Stimulated activated naive B cell treated with anti-CD40 and anti-IgM and Interleukin-4, amounts not matched to agents 10 μg/mL and 1 μg/mL and 100 μg/mL, for 72 hours (primary cell): Measurements from ENCODE around the gene ODR4.
"Not testable (repeated sequence)": the region's sequence is repeated elsewhere in the genome, so short reads cannot be mapped to it uniquely, and the experiment has no call there.

Experiments used
- ATAC-seq, 2 donors: fragments of 150-1000 bp; cut with Tn5 transposase; replicated peaks; 2 replicates each; pipeline ENCODE4 v1.10.0; 2021; ENCODE audit warnings: moderate library complexity in 1 of 2
- DNase-seq: peaks from one replicate; pipeline ENCODE4 v3.0.0; 2021
- H3K27ac Mint-ChIP-seq: one replicate; pipeline ENCODE4 v1.8.0; 2022; ENCODE audit warnings: mild to moderate bottlenecking, mixed read lengths
- H3K27me3 Mint-ChIP-seq, 2 donors: one replicate each; pipeline ENCODE4 v1.8.0; 2022; ENCODE audit warnings: mixed read lengths in 2 of 2
- H3K36me3 Mint-ChIP-seq, 2 donors: one replicate each; pipeline ENCODE4 v1.8.0; 2022; ENCODE audit warnings: mixed read lengths in 2 of 2, mild to moderate bottlenecking in 1 of 2
- H3K4me1 Mint-ChIP-seq, 2 donors: one replicate each; pipeline ENCODE4 v1.8.0; 2022; ENCODE audit warnings: mixed read lengths in 2 of 2, mild to moderate bottlenecking in 1 of 2
- H3K4me3 Mint-ChIP-seq, 2 donors: one replicate each; pipeline ENCODE4 v1.8.0; 2022; ENCODE audit warnings: mild to moderate bottlenecking in 2 of 2, mixed read lengths in 2 of 2, moderate library complexity in 1 of 2
- H3K9me3 Mint-ChIP-seq, 2 donors: one replicate each; pipeline ENCODE4 v1.8.0; 2022; ENCODE audit warnings: mixed read lengths in 2 of 2, mild to moderate bottlenecking in 1 of 2

The ODR4 gene

DNA sequence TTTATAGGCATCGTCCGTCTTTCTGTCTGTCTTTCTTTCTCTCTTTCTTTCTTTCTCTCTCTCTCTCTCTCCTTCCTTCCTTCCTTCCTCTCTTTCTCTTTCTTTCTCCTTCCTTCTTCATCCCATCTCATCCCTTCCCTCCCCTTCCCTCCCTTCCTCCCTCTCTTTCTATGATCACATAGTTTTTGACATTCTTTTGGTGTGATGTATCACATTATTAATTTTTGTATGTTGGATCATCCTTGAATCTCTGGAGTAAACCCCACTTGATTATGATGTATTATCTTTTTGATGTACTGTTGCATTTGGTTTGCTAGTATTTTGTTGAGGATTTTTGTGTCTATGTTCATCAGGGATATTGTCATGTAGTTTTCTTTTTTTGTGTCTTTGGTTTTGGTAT lies 25.8 kb downstream of the ODR4 start:
- H3K4me3 Mint-ChIP-seq, H3K27me3 Mint-ChIP-seq, DNase-seq, H3K4me1 Mint-ChIP-seq, H3K27ac Mint-ChIP-seq, H3K9me3 Mint-ChIP-seq, ATAC-seq: not testable (repeated sequence)
- peaks cover 17 to 26% of the 10 kb centered on the region in 2 donors for H3K36me3 Mint-ChIP-seq

DNA sequence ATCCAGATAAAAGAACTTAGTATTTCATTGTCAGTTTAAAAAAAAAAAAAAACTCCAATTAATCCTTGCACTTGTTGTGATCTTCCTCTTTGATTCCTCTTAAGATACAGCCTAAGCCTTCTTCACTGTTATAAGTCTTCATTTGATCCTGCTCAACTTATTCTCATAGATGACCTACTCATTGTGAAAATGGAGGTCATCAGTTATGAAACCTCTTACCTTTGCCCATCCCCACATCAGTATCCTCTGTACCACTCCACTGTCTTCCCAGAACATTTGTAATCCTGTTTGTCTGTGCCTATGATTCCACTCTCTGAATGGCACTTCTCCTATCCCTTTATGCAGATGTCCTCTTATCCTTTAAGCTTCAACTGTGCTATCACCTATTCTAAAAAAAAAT lies 28.0 kb downstream of the ODR4 start:
- Mint-ChIP-seq H3K4me3 (no peak overlapping the region), H3K27ac (no peak overlapping the region), H3K36me3 (peaks cover 23 to 37% of the 10 kb centered on the region in 2 donors), H3K27me3 (no peaks in the 10 kb centered on the region), H3K4me1 (no peaks in the 10 kb centered on the region), H3K9me3 (no peaks in the 10 kb centered on the region)
- no peak for DNase-seq
- no peak for ATAC-seq

DNA sequence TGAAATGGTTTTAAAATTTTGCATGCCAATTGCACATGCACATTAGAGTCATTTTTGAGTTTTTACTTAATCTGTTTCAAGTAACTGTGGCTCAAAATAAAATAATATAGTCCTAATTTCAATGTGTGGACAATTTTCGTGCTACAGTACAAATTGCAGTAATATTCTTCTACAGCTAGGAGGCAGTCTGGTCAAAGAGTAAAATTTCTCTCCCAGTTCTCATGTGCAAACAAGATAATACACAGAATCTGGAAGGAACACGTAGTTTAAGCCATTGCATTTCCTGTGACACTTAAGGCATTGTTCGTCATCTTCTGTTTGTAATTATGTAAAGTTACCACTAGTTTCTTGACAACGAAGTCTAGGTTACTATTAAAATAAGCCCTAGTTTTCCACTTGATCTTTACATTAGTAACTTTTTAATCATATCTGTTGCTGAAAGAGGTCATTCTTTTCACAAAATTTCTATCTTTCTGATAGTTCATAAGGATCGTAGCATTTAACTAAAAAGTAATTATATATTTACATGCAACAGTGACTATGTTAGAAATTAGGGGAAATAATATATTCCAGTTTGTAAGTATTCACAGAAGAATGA lies 28.9 kb downstream of the ODR4 start:
- H3K36me3 Mint-ChIP-seq: peaks cover 23 to 37% of the 10 kb centered on the region in 2 donors
- ATAC-seq (peak in 1 of 2 donors; percentile 16), DNase-seq (no peak)
- H3K4me3 Mint-ChIP-seq: no peak overlapping the region
- H3K9me3 Mint-ChIP-seq: no peaks in the 10 kb centered on the region
- H3K27ac Mint-ChIP-seq: no peak overlapping the region
- H3K4me1 Mint-ChIP-seq: no peaks in the 10 kb centered on the region
- H3K27me3 Mint-ChIP-seq: no peaks in the 10 kb centered on the region

DNA sequence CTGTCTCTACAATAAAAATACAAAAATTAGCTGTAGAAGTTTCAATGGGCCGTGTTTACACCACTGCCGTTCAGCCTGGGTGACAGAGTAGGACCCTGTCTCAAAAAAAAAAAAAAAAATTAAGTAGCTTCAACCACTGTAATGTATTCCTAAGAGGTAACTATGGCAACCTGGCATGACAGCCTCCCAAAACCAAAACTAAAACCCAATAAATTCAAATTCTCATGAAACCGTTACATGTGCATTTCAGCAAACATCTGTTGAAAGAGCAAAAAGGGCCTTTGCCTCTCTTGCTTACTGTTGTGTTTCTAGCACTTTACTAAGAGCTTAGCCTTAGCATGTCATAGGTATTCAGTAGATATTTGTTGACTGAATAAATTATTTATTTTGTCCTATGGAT lies 33.5 kb downstream of the ODR4 start:
- no peak overlapping the region for H3K4me3 Mint-ChIP-seq
- no peaks in the 10 kb centered on the region for H3K9me3 Mint-ChIP-seq
- DNase-seq (no peak), ATAC-seq (no peak)
- no peaks in the 10 kb centered on the region for H3K4me1 Mint-ChIP-seq
- H3K27me3 Mint-ChIP-seq: no peaks in the 10 kb centered on the region
- no peak overlapping the region for H3K27ac Mint-ChIP-seq
- H3K36me3 Mint-ChIP-seq: peaks cover 10 to 15% of the 10 kb centered on the region in 2 donors

DNA sequence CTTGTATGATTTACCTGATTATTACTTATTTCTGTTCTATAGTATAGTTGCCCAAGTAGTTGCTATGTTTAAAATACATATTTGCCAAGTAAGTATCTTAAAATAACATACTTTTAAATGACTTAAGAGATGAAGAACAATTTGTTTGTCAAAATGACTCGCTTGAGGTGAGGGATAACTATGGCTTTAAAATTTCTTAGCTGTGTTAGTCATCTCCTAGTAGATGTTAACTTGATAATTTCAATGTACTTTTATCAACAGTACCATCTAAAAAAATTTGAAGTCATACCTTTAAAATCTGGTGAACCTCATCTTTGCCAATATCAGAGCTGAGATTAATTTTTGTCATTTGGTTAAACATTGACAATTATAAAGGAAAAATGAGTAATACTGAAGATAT lies 37.7 kb downstream of the ODR4 start:
- H3K36me3 Mint-ChIP-seq: peaks cover 3 to 4% of the 10 kb centered on the region in 2 donors
- H3K9me3 Mint-ChIP-seq: no peaks in the 10 kb centered on the region
- no peak for DNase-seq
- H3K27me3 Mint-ChIP-seq: no peaks in the 10 kb centered on the region
- no peaks in the 10 kb centered on the region for H3K4me1 Mint-ChIP-seq
- H3K27ac Mint-ChIP-seq: no peak overlapping the region
- ATAC-seq: no peak
- no peak overlapping the region for H3K4me3 Mint-ChIP-seq

DNA sequence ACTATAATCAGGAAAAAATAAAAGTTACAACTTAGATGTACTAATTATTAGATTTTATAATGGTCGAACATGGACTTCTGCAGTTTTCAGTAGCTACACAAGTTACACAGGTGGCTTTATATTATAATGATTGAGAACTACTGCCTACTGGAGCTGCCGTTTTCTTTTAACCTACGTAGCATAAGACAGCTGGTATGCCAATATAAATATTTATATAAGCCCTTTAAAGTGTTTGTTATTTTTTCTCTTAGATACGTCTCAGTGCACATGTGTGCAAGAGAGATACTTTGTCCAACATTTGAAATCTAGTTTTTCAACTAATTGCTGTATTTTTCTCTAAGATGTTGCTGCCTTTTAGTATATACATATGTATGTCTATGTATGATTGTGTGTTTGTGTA lies 42.9 kb downstream of the ODR4 start:
- Mint-ChIP-seq H3K27me3 (no peaks in the 10 kb centered on the region), H3K27ac (no peak overlapping the region), H3K36me3 (peaks cover 14 to 29% of the 10 kb centered on the region in 2 donors), H3K4me1 (no peaks in the 10 kb centered on the region), H3K4me3 (no peak overlapping the region), H3K9me3 (no peaks in the 10 kb centered on the region)
- no peak for ATAC-seq
- DNase-seq: no peak

DNA sequence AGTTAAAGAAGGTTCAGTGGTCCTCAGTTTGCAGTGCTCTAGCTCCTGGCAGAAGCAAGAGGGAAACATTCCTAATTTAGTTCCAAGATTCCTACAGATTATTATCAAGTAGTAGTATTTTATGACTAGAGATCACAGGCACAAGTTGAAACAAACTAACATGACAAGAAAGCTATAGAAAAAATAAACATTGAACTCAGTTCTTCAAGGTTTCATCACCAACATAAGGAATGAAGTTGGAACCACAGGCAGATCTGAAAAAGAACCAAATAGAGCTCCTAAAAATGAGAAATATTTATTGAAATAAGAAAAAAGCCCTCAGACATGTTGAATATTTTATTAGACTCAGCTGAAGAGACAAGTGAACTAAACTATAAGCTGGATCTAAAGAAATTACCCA lies 44.7 kb downstream of the ODR4 start:
- peaks cover 13 to 28% of the 10 kb centered on the region in 2 donors for H3K36me3 Mint-ChIP-seq
- ATAC-seq (no peak), DNase-seq (no peak)
- H3K27ac Mint-ChIP-seq: no peak overlapping the region
- H3K9me3 Mint-ChIP-seq: no peaks in the 10 kb centered on the region
- H3K4me1 Mint-ChIP-seq: no peaks in the 10 kb centered on the region
- no peak overlapping the region for H3K4me3 Mint-ChIP-seq
- H3K27me3 Mint-ChIP-seq: no peaks in the 10 kb centered on the region

DNA sequence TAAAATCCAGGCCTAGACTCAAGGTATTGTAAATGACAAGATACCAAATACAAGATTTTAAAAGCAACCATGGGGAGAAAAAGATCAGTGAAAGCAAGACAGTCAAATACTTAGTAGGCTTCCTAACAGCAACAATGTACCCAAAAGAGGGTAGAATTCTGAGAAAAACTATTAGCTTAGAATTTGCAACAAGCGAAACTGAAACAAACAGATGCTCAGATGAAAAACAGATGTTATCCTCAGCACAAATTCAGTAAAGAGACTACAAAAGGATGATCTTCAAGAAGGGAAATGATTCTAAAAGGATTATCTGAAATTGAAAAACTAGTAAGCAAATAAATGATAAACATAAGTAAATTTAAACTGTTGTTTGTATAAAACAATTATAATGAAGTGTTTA lies 45.3 kb downstream of the ODR4 start:
- no peak overlapping the region for H3K27ac Mint-ChIP-seq
- H3K27me3 Mint-ChIP-seq: no peaks in the 10 kb centered on the region
- no peaks in the 10 kb centered on the region for H3K9me3 Mint-ChIP-seq
- H3K4me1 Mint-ChIP-seq: no peaks in the 10 kb centered on the region
- no peak for ATAC-seq
- DNase-seq: no peak
- H3K4me3 Mint-ChIP-seq: no peak overlapping the region
- H3K36me3 Mint-ChIP-seq: peaks cover 11 to 25% of the 10 kb centered on the region in 2 donors

DNA sequence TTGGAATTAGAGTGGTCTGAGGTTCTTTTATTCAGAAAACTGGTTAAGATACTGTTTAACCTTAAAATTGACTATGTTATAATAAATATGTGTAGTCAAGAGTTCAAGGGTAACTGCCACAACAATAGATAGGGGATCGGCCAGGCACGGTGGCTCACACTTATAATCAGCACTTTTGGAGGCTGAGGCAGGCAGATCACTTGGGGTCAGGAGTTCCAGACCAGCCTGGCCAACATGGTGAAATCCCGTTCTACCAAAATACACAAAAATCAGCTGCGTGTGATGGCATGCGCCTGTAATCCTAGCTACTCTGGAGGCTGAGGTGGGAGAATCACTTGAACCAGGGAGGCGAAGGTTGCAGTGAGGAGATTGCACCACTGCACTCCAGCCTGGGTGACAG lies 45.8 kb downstream of the ODR4 start:
- Mint-ChIP-seq H3K27me3 (no peaks in the 10 kb centered on the region), H3K9me3 (no peaks in the 10 kb centered on the region), H3K36me3 (peaks cover 11 to 29% of the 10 kb centered on the region in 2 donors), H3K4me1 (no peaks in the 10 kb centered on the region), H3K4me3 (no peak overlapping the region), H3K27ac (no peak overlapping the region)
- ATAC-seq: no peak
- no peak for DNase-seq

DNA sequence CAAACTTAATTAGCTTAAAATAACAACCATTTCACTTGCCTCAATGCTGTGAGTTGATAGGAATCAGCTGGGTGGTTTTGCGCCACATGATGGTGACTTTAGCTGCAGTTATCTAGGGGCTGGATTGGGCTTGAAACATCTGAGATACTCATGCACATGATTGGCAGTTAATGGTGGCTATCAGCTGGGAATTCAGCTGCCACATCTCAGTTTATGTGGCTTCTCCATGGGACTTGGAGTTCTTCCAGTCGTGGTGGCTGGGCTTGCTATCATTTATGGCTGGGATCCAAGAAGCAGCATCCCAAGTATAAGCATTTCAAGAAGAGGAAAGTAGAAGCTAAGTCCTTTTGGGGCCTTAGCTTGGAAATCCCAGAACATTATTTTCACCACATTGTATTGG lies 48.9 kb downstream of the ODR4 start:
- H3K27ac Mint-ChIP-seq: no peak overlapping the region
- peaks cover 6 to 21% of the 10 kb centered on the region in 2 donors for H3K36me3 Mint-ChIP-seq
- H3K27me3 Mint-ChIP-seq: no peaks in the 10 kb centered on the region
- no peaks in the 10 kb centered on the region for H3K4me1 Mint-ChIP-seq
- ATAC-seq (no peak), DNase-seq (no peak)
- H3K4me3 Mint-ChIP-seq: no peak overlapping the region
- H3K9me3 Mint-ChIP-seq: no peaks in the 10 kb centered on the region

DNA sequence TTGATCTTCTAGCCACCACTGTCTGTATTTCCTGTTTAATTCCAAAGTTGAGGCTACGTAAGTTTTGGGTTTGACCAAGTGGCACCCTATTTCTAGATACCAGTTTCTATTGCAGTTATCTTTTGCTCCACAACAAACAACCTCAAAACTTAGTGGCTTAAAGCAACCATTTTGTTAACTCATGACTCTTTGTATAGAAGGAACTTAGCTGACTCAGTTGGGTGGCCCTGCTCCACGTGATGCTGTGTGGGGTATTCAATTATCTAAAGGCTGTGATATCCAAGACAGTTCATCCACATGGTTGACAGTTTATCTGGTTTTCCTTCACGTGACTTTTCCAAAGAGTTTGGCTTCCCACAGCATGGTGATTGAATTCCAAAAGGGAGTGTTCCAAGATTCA lies 50.5 kb downstream of the ODR4 start:
- ATAC-seq (no peak), DNase-seq (no peak)
- no peaks in the 10 kb centered on the region for H3K9me3 Mint-ChIP-seq
- no peaks in the 10 kb centered on the region for H3K27me3 Mint-ChIP-seq
- no peaks in the 10 kb centered on the region for H3K4me1 Mint-ChIP-seq
- H3K27ac Mint-ChIP-seq: no peak overlapping the region
- peaks cover 0 to 10% of the 10 kb centered on the region in 2 donors for H3K36me3 Mint-ChIP-seq
- H3K4me3 Mint-ChIP-seq: no peak overlapping the region

DNA sequence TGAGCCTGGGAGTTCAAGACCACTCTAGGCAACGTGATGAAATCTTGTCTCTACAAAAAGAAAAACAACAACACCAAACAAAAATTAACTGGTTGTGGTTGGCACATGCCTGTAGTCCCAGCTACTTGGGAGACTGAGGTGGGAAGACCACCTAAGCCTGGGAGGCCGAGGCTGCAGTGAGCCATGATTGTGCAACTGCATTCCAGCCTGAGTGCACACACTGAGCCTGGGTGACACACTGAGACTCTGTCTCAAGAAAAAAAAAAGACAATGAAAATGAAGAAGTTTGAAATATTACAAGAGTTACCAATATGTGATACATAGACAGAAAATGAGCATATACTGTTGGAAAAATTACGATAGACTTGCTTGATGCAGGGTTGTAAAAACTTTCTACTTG lies 53.4 kb downstream of the ODR4 start:
- Mint-ChIP-seq H3K27ac (no peak overlapping the region), H3K9me3 (no peaks in the 10 kb centered on the region), H3K4me1 (no peaks in the 10 kb centered on the region), H3K4me3 (no peak overlapping the region), H3K27me3 (no peaks in the 10 kb centered on the region), H3K36me3 (peaks cover 0 to 5% of the 10 kb centered on the region in 2 donors)
- DNase-seq (no peak), ATAC-seq (no peak)

DNA sequence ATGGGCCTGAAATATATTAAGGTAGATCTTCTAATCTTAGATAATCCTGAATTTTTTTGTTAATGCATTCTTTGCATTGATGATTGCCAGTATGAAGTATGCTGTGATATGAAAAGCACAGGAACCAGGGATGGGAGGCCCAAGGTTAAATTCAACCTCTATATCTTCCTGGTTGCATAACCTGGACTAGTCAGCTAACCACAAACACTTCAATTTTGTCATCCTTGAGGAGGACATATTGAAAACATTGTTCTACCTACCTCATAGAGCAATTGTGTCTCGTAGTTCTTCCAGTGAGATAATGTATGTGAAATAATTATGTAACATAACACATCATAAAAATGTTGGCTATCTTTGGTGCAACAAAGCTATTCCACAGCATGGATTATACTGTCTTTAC lies 59.7 kb downstream of the ODR4 start:
- Mint-ChIP-seq H3K36me3 (peaks cover 0 to 10% of the 10 kb centered on the region in 2 donors), H3K4me3 (no peak overlapping the region), H3K27ac (no peak overlapping the region), H3K27me3 (no peaks in the 10 kb centered on the region), H3K4me1 (no peaks in the 10 kb centered on the region), H3K9me3 (no peaks in the 10 kb centered on the region)
- DNase-seq: no peak
- ATAC-seq: no peak

DNA sequence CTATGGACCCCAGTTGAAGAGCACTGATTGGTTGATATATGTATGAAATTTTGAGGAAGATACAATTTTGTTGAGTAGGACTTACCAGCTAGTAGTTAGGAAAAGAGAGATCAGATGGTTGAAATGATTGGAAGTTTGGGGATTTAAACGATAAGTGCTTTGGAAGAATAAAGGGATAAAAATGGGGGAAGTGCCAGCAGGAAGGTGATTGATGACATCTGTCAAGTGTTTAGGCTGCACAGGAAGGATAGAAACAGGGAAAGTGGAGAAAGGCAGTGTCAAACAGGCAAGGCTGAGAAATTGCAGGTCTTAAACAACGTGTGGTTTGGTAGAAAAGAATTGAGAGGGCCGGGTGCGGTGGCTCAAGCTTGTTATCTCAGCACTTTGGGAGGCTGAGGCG lies 62.9 kb downstream of the ODR4 start:
- DNase-seq (no peak), ATAC-seq (no peak)
- no peaks in the 10 kb centered on the region for H3K9me3 Mint-ChIP-seq
- no peaks in the 10 kb centered on the region for H3K4me1 Mint-ChIP-seq
- no peak overlapping the region for H3K27ac Mint-ChIP-seq
- H3K27me3 Mint-ChIP-seq: no peaks in the 10 kb centered on the region
- peaks cover 0 to 10% of the 10 kb centered on the region in 2 donors for H3K36me3 Mint-ChIP-seq
- H3K4me3 Mint-ChIP-seq: no peak overlapping the region

DNA sequence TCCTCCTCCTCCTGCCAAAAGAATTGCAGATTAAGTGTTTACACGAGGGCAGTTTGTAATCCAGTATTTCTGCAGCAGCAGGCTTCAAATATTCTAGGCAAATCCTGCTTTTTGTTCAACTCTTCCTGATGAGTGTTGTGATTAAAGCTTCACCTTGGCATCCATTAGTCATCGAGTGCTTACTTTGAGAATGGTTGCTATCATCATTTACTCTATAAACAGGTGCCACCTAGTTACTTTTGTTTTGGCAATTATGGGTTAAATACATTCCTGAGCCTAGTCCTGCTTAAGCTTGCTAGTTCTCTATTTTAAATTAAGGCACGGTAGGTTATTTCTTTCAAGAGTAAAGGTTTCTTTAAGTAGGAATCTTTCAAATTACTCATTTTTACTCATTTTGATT lies 64.9 kb downstream of the ODR4 start:
- Mint-ChIP-seq H3K27ac (no peak overlapping the region), H3K4me1 (no peaks in the 10 kb centered on the region), H3K4me3 (no peak overlapping the region), H3K9me3 (no peaks in the 10 kb centered on the region), H3K36me3 (peaks cover 2 to 10% of the 10 kb centered on the region in 2 donors), H3K27me3 (no peaks in the 10 kb centered on the region)
- ATAC-seq (no peak), DNase-seq (no peak)
